ENCODE results near the gene SYVN1. TPM values are rescaled to one million over a fixed set of nuclear protein-coding genes. Genes with fewer than 3 reads are reported as not detected.

The SYVN1 gene
- total and polyA plus RNA-seq, 10 of the 15 experiments (the other 5 are each of a cell fraction or from before 2014, with no cell fraction given), result 0.79 to 63.6 (median 20.1) TPM

DNA sequence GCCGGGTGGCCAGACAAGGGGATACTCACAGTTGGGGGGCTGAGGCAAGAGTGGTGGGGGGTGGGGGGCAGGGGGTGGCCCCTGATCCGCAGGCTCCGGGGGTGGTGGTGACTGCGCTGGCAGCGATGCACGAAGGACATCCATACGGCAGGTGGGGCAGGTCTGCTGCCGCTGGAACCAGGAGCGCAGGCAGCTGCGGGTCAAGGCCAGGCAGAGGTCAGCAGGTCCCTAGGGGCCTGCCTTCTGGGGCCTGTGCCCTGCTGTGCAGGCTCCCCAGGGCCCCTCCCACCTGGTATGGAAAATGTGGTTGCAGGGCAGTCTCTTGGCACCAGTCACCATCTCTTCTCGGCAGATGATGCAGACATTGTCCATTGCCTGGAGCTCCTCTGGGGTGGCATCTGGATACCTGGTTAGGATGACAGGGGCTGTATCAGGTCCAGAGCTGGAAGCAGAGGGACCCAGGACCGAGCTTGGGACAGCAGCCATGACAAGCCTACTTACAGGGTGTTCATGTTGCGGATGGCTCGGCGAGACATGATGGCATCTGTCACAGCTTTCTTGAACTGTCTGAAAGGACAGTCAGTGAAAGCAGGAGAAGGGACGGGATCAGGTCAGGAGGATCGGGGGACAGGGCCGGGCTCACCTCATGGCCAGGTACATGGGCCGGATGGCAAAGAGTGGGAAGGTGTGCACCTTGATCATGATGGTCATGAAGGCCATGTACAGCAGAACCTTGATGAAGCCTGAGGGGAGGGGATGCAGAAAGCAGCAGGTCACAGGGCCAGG is 3.5 kb downstream of the SYVN1 start:
- 53% methylated on average over 18 of the region's 19 CpGs for WGBS (ENCODE audit: insufficient coverage, insufficient replicate concordance, low lambda C conversion rate, missing lambda C conversion rate)
- no peak for FAIRE-seq
- in situ Hi-C loops (cut with MboI), result no loop called here
- TF ChIP-seq ASH2L (IDR thresholded peaks at IDR 0.05; ENCODE audit: borderline replicate concordance, low read depth) (no peak), HCFC1 (IDR thresholded peaks at IDR 0.05; ENCODE audit: low read length) (no peak), GATAD2B (conservative IDR thresholded peaks at IDR 0.05; ENCODE audit: low read depth) (no peak), NR2F1 (conservative IDR thresholded peaks at IDR 0.05) (0 out of 2 replicates have a peak, but pooled peaks have one; percentile 19), MYC (IDR thresholded peaks at IDR 0.05; ENCODE audit: insufficient read depth, insufficient read length, insufficient replicate concordance, low read length, severe bottlenecking) (no peak), IRF4 (IDR thresholded peaks at IDR 0.05; ENCODE audit: low read depth, low read length) (no peak), SUZ12 (IDR thresholded peaks at IDR 0.05; ENCODE audit: unreplicated experiment) (no peak)
- TF ChIP-seq, protein P1, sequence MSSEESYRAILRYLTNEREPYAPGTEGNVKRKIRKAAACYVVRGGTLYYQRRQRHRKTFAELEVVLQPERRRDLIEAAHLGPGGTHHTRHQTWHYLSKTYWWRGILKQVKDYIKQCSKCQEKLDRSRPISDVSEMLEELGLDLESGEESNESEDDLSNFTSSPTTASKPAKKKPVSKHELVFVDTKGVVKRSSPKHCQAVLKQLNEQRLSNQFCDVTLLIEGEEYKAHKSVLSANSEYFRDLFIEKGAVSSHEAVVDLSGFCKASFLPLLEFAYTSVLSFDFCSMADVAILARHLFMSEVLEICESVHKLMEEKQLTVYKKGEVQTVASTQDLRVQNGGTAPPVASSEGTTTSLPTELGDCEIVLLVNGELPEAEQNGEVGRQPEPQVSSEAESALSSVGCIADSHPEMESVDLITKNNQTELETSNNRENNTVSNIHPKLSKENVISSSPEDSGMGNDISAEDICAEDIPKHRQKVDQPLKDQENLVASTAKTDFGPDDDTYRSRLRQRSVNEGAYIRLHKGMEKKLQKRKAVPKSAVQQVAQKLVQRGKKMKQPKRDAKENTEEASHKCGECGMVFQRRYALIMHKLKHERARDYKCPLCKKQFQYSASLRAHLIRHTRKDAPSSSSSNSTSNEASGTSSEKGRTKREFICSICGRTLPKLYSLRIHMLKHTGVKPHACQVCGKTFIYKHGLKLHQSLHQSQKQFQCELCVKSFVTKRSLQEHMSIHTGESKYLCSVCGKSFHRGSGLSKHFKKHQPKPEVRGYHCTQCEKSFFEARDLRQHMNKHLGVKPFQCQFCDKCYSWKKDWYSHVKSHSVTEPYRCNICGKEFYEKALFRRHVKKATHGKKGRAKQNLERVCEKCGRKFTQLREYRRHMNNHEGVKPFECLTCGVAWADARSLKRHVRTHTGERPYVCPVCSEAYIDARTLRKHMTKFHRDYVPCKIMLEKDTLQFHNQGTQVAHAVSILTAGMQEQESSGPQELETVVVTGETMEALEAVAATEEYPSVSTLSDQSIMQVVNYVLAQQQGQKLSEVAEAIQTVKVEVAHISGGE (CRISPR knock-in tag; IDR thresholded peaks at IDR 0.05), result no peak
- BruUV-seq (replicated peaks), result no TSS peak
- Histone ChIP-seq H3K27ac (ENCODE audit: control insufficient read depth, insufficient read depth) (peak overlapping the region; percentile 99), H3K36me3 (ENCODE audit: control insufficient read depth in 2 of 2, insufficient read depth in 2 of 2, low read length in 1 of 2) (peaks cover 25 to 39% of the 10 kb centered on the region in 2 experiments), H3K4me3 (no peak overlapping the region; the same call in 1 of the 2 replicates), H3K27me3 (replicated peaks in 1 of 2; ENCODE audit: control insufficient read depth in 2 of 2, insufficient read depth in 2 of 2, low read length in 1 of 2) (no peaks in the 10 kb centered on the region), H3K79me2 (ENCODE audit: control insufficient read depth, insufficient read depth, low read length) (peaks cover 44% of the 10 kb centered on the region), H2AFZ (ENCODE audit: control insufficient read depth, low read depth, low read length) (no peak overlapping the region), H3K4me1 (ENCODE audit: control insufficient read depth, insufficient read depth, low read length) (peaks cover 18% of the 10 kb centered on the region), H3K9me3 (replicated peaks; ENCODE audit: control insufficient read depth, insufficient read depth, low read length) (no peaks in the 10 kb centered on the region), H3K9ac (ENCODE audit: control insufficient read depth, insufficient read depth, low read length) (0 out of 2 replicates have a peak overlapping the region, but pooled peaks have one; percentile 12), H3K4me2 (ENCODE audit: control insufficient read depth, insufficient read depth) (peak overlapping the region; percentile 98), H4K20me1 (ENCODE audit: control insufficient read depth, insufficient read depth) (0 out of 2 replicates have a peak, but pooled peaks cover 4% of the 10 kb centered on the region)
- ChIA-PET RAD21 (ENCODE audit: unreplicated experiment) (interaction anchor here (1.0 to 2.4 kb wide), 6 partner anchors 9 to 51 kb away, joined by 3 to 9 read pairs (median 4); partner anchors contain the start of genes CAPN1, FAU, MRPL49 and TM7SF2), SMC1A (ENCODE audit: uncharacterized antibody, unreplicated experiment) (interaction anchor here (1.0 to 2.3 kb wide), 4 partner anchors 9 to 200 kb away, joined by 3 to 10 read pairs (median 5); partner anchors contain the start of genes CAPN1, FAU and MRPL49), CTCF (interaction anchor here (0.8 to 6.7 kb wide), 5 partner anchors 10 to 198 kb away, joined by 3 to 40 read pairs (median 5); partner anchors contain the start of genes CAPN1, FAU, MRPL49 and ZNHIT2), POLR2A (interaction anchor here (0.5 to 1.4 kb wide), 6 partner anchors 9 to 794 kb away, joined by 3 to 6 read pairs (median 4); partner anchors contain the start of genes FAU and MRPL49)
- intact Hi-C loops (cut with micrococcal nuclease; ENCODE audit: unreplicated experiment), result loop anchor here (5.0 to 10.0 kb wide), 2 partner anchors 51 to 124 kb away; partner anchors contain the start of gene CAPN1
- no peak for ATAC-seq
- DNase-seq (ENCODE audit: low read depth, low spot score), result no peak
